Stimulated activated effector memory CD8-positive, alpha-beta T cell treated with anti-CD3 and anti-CD28 coated beads, Interleukin-12 subunit alpha, Interleukin-12 subunit beta, amount 100 ng/mL, for 72 hours (primary cell): ENCODE results near the gene HSD11B1.

ENCODE experiments used
- ATAC-seq: fragments of 150-1000 bp; cut with Tn5 transposase; 2 replicates; pipeline ENCODE4 v1.10.0; 2021
- DNase-seq, 2 donors: peaks; one replicate each; pipeline ENCODE4 v3.0.0; 2021 to 2022; ENCODE audit warnings: low spot score in 2 of 2
- H3K27ac Mint-ChIP-seq: one replicate; pipeline ENCODE4 v1.8.0; 2022; ENCODE audit warnings: mild to moderate bottlenecking, mixed read lengths
- H3K36me3 Mint-ChIP-seq: one replicate; pipeline ENCODE4 v1.8.0; 2022; ENCODE audit warnings: mild to moderate bottlenecking, mixed read lengths
- H3K4me1 Mint-ChIP-seq: one replicate; pipeline ENCODE4 v1.8.0; 2022; ENCODE audit warnings: mixed read lengths
- H3K4me3 Mint-ChIP-seq: one replicate; pipeline ENCODE4 v1.8.0; 2022; ENCODE audit warnings: mild to moderate bottlenecking, mixed read lengths
- H3K9me3 Mint-ChIP-seq: one replicate; pipeline ENCODE4 v1.8.0; 2022; ENCODE audit warnings: mixed read lengths

Gene HSD11B1

GRCh38 chr1:209749670-209750323 lies 45.2 kb downstream of the HSD11B1 start:
- DNase-seq, result no peak
- no peak for ATAC-seq
- peak overlapping the region; percentile 94 for H3K27ac Mint-ChIP-seq
- H3K4me1 Mint-ChIP-seq, result peaks cover 67% of the 10 kb centered on the region
- H3K36me3 Mint-ChIP-seq, result peaks cover 12% of the 10 kb centered on the region
- peak overlapping the region; percentile 67 for H3K4me3 Mint-ChIP-seq
- H3K9me3 Mint-ChIP-seq, result no peaks in the 10 kb centered on the region

GRCh38 chr1:209751627-209752231 lies 47.1 kb downstream of the HSD11B1 start:
- H3K4me1 Mint-ChIP-seq, result peaks cover 86% of the 10 kb centered on the region
- peaks cover 12% of the 10 kb centered on the region for H3K36me3 Mint-ChIP-seq
- H3K9me3 Mint-ChIP-seq, result no peaks in the 10 kb centered on the region
- ATAC-seq (peak; percentile 76), DNase-seq (peak; percentile 27 to 83)
- peak overlapping the region; percentile 94 for H3K27ac Mint-ChIP-seq
- peak overlapping the region; percentile 67 for H3K4me3 Mint-ChIP-seq

- Mint-ChIP-seq H3K4me3 (peak overlapping the region; percentile 67), H3K4me1 (peaks cover 84% of the 10 kb centered on the region), H3K36me3 (peaks cover 12% of the 10 kb centered on the region), H3K9me3 (no peaks in the 10 kb centered on the region), H3K27ac (peak overlapping the region; percentile 94)
- no peak for ATAC-seq
- DNase-seq, result no peak
Measured at GRCh38 chr1:209752890-209753289, 48.2 kb downstream of the HSD11B1 start.

GRCh38 chr1:209755256-209755655 lies 50.6 kb downstream of the HSD11B1 start:
- Mint-ChIP-seq H3K27ac (peak overlapping the region; percentile 93), H3K9me3 (no peaks in the 10 kb centered on the region), H3K4me1 (peaks cover 89% of the 10 kb centered on the region), H3K36me3 (peaks cover 6% of the 10 kb centered on the region), H3K4me3 (peak overlapping the region; percentile 86)
- DNase-seq (no peak), ATAC-seq (no peak)

- Mint-ChIP-seq H3K27ac (peak within 1 kb of the TSS; percentile 93), H3K4me3 (peak within 1 kb of the TSS; percentile 86), H3K4me1 (peaks cover 88% of the 10 kb centered on the region), H3K36me3 (peaks cover 6% of the 10 kb centered on the region), H3K9me3 (no peaks in the 10 kb centered on the region)
- DNase-seq (peak; percentile 54 to 85), ATAC-seq (peak; percentile 85)
Measured at GRCh38 chr1:209755926-209756614, 51.4 kb downstream of the HSD11B1 start, which contains the start of gene TRAF3IP3. Gene TRAF3IP3, plus strand, starts transcription at chr1:209756053. Its CDS starts 3,987 bp downstream, at chr1:209760040.

GRCh38 chr1:209756615-209757445 lies 52.2 kb downstream of the HSD11B1 start:
- Mint-ChIP-seq H3K27ac (peak overlapping the region; percentile 93), H3K4me1 (peaks cover 88% of the 10 kb centered on the region), H3K9me3 (no peaks in the 10 kb centered on the region), H3K36me3 (peaks cover 6% of the 10 kb centered on the region), H3K4me3 (peak overlapping the region; percentile 86)
- ATAC-seq (peak; percentile 37), DNase-seq (peak; percentile 11 to 70)

- H3K36me3 Mint-ChIP-seq, result no peaks in the 10 kb centered on the region
- ATAC-seq, result no peak
Measured at GRCh38 chr1:209758400-209758799, 53.8 kb downstream of the HSD11B1 start.

GRCh38 chr1:209759829-209760359 lies 55.2 kb downstream of the HSD11B1 start:
- peak overlapping the region; percentile 93 for H3K27ac Mint-ChIP-seq
- peaks cover 88% of the 10 kb centered on the region for H3K4me1 Mint-ChIP-seq
- H3K36me3 Mint-ChIP-seq, result no peaks in the 10 kb centered on the region
- peak overlapping the region; percentile 86 for H3K4me3 Mint-ChIP-seq
- no peaks in the 10 kb centered on the region for H3K9me3 Mint-ChIP-seq
- ATAC-seq (no peak), DNase-seq (no peak)

More at GRCh38 chr1:209758400-209758799, 53.8 kb downstream of the HSD11B1 start:
- H3K4me1 Mint-ChIP-seq, result peaks cover 89% of the 10 kb centered on the region
- peak overlapping the region; percentile 93 for H3K27ac Mint-ChIP-seq
- H3K4me3 Mint-ChIP-seq, result peak overlapping the region; percentile 86
- DNase-seq, result no peak
- H3K9me3 Mint-ChIP-seq, result no peaks in the 10 kb centered on the region

- Mint-ChIP-seq H3K27ac (peak overlapping the region; percentile 93), H3K9me3 (no peaks in the 10 kb centered on the region), H3K36me3 (no peaks in the 10 kb centered on the region), H3K4me3 (peak overlapping the region; percentile 86), H3K4me1 (peaks cover 85% of the 10 kb centered on the region)
- DNase-seq, result no peak
- no peak for ATAC-seq
Measured at GRCh38 chr1:209761011-209761635, 56.5 kb downstream of the HSD11B1 start.

- Mint-ChIP-seq H3K4me3 (no peak overlapping the region), H3K4me1 (peaks cover 53% of the 10 kb centered on the region), H3K27ac (peak overlapping the region; percentile 66), H3K9me3 (no peaks in the 10 kb centered on the region), H3K36me3 (no peaks in the 10 kb centered on the region)
- DNase-seq, result no peak
- no peak for ATAC-seq
Measured at GRCh38 chr1:209766051-209766450, 61.4 kb downstream of the HSD11B1 start.

- ATAC-seq (peak; percentile 47), DNase-seq (no peak)
- no peaks in the 10 kb centered on the region for H3K36me3 Mint-ChIP-seq
- no peak overlapping the region for H3K4me3 Mint-ChIP-seq
- no peak overlapping the region for H3K27ac Mint-ChIP-seq
- H3K9me3 Mint-ChIP-seq, result no peaks in the 10 kb centered on the region
- H3K4me1 Mint-ChIP-seq, result peaks cover 43% of the 10 kb centered on the region
Measured at GRCh38 chr1:209767096-209767495, 62.5 kb downstream of the HSD11B1 start.

GRCh38 chr1:209767706-209768105 lies 63.1 kb downstream of the HSD11B1 start:
- ATAC-seq (no peak), DNase-seq (no peak)
- Mint-ChIP-seq H3K9me3 (no peaks in the 10 kb centered on the region), H3K36me3 (no peaks in the 10 kb centered on the region), H3K27ac (no peak overlapping the region), H3K4me1 (peaks cover 37% of the 10 kb centered on the region), H3K4me3 (no peak overlapping the region)

GRCh38 chr1:209768354-209768774 lies 63.7 kb downstream of the HSD11B1 start:
- Mint-ChIP-seq H3K36me3 (no peaks in the 10 kb centered on the region), H3K27ac (no peak overlapping the region), H3K4me1 (peaks cover 30% of the 10 kb centered on the region), H3K9me3 (no peaks in the 10 kb centered on the region), H3K4me3 (no peak overlapping the region)
- DNase-seq (peak; percentile 53 to 88), ATAC-seq (peak; percentile 91)

GRCh38 chr1:209769171-209769904 lies 64.7 kb downstream of the HSD11B1 start:
- ATAC-seq (peak; percentile 79), DNase-seq (peak; percentile 36 to 83)
- H3K4me1 Mint-ChIP-seq, result peaks cover 23% of the 10 kb centered on the region
- H3K9me3 Mint-ChIP-seq, result no peaks in the 10 kb centered on the region
- H3K36me3 Mint-ChIP-seq, result no peaks in the 10 kb centered on the region
- H3K4me3 Mint-ChIP-seq, result no peak overlapping the region
- no peak overlapping the region for H3K27ac Mint-ChIP-seq
